ENCODE results near the gene DGUOK.

- TF ChIP-seq, protein P1, sequence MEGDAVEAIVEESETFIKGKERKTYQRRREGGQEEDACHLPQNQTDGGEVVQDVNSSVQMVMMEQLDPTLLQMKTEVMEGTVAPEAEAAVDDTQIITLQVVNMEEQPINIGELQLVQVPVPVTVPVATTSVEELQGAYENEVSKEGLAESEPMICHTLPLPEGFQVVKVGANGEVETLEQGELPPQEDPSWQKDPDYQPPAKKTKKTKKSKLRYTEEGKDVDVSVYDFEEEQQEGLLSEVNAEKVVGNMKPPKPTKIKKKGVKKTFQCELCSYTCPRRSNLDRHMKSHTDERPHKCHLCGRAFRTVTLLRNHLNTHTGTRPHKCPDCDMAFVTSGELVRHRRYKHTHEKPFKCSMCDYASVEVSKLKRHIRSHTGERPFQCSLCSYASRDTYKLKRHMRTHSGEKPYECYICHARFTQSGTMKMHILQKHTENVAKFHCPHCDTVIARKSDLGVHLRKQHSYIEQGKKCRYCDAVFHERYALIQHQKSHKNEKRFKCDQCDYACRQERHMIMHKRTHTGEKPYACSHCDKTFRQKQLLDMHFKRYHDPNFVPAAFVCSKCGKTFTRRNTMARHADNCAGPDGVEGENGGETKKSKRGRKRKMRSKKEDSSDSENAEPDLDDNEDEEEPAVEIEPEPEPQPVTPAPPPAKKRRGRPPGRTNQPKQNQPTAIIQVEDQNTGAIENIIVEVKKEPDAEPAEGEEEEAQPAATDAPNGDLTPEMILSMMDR (IDR thresholded peaks at IDR 0.05 in 2 of 3, conservative IDR thresholded peaks at IDR 0.05 in 1 of 3; ENCODE audit: control insufficient read depth in 2 of 3, extremely low read depth in 1 of 3, insufficient read depth in 1 of 3, low read depth in 3 of 3, low read length in 3 of 3): peak; percentile 58 to 76 (median 62)
- TF ChIP-seq RCOR1 (conservative IDR thresholded peaks at IDR 0.05; ENCODE audit: low read depth, low read length): no peak
- peak; percentile 54; the same call in 1 of the 2 replicates for TF ChIP-seq USF2 (IDR thresholded peaks at IDR 0.05; ENCODE audit: borderline replicate concordance, low read depth, low read length)
- no peak for TF ChIP-seq MEF2A (IDR thresholded peaks at IDR 0.05; ENCODE audit: insufficient read depth, low read depth, low read length)
- TF ChIP-seq STAT3 (IDR thresholded peaks at IDR 0.05; ENCODE audit: low read depth, low read length): no peak
- TF ChIP-seq JUND (IDR thresholded peaks at IDR 0.05; ENCODE audit: low read depth, low read length): no peak
- TF ChIP-seq, protein P2, sequence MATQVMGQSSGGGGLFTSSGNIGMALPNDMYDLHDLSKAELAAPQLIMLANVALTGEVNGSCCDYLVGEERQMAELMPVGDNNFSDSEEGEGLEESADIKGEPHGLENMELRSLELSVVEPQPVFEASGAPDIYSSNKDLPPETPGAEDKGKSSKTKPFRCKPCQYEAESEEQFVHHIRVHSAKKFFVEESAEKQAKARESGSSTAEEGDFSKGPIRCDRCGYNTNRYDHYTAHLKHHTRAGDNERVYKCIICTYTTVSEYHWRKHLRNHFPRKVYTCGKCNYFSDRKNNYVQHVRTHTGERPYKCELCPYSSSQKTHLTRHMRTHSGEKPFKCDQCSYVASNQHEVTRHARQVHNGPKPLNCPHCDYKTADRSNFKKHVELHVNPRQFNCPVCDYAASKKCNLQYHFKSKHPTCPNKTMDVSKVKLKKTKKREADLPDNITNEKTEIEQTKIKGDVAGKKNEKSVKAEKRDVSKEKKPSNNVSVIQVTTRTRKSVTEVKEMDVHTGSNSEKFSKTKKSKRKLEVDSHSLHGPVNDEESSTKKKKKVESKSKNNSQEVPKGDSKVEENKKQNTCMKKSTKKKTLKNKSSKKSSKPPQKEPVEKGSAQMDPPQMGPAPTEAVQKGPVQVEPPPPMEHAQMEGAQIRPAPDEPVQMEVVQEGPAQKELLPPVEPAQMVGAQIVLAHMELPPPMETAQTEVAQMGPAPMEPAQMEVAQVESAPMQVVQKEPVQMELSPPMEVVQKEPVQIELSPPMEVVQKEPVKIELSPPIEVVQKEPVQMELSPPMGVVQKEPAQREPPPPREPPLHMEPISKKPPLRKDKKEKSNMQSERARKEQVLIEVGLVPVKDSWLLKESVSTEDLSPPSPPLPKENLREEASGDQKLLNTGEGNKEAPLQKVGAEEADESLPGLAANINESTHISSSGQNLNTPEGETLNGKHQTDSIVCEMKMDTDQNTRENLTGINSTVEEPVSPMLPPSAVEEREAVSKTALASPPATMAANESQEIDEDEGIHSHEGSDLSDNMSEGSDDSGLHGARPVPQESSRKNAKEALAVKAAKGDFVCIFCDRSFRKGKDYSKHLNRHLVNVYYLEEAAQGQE (IDR thresholded peaks at IDR 0.05; ENCODE audit: low read depth, low read length): no peak
- TF ChIP-seq POLR2A (IDR thresholded peaks at IDR 0.05; ENCODE audit: low read depth, low read length): no peak
- TF ChIP-seq PML (IDR thresholded peaks at IDR 0.05; ENCODE audit: low read length): no peak
Observed at GRCh38 chr2:73907840-73908452, 18.7 kb upstream of the DGUOK start.

Measured in GM12878 (cell line).